Kidney (tissue), 14 donors: ENCODE data around the gene IZUMO4. TPM values are rescaled to one million over a fixed set of nuclear protein-coding genes. Genes with fewer than 3 reads are reported as not detected.
A peak's percentile ranks its signal among the peaks of the same experiment; 100 is the strongest.
"Not testable (repeated sequence)": the region's sequence is repeated elsewhere in the genome, so short reads cannot be mapped to it uniquely, and the experiment has no call there.

Source experiments
- DNase-seq, 5 donors: peaks; one replicate each; pipeline ENCODE4 v3.0.0-alpha.2; 2013 to 2020
- FAIRE-seq: peaks from 2 replicates; lab custom pipeline; 2012; peaks lifted over from hg19 to GRCh38; lab: Jason Lieb, UNC
- H3K27ac ChIP-seq, 2 donors: one replicate each; pipeline ENCODE4 v1.7.0; 2013; ENCODE audit warnings: low read depth in 2 of 2, low read length in 2 of 2, inconsistent platforms in 1 of 2
- H3K27me3 ChIP-seq: one replicate; pipeline ENCODE4 v1.7.1; 2013; ENCODE audit warnings: low read length, inconsistent platforms; ENCODE audit not compliant: control insufficient read depth, insufficient read depth
- H3K36me3 ChIP-seq, 3 donors: one replicate each; pipeline versions ENCODE4 v1.7.0 to v1.7.1; 2013; ENCODE audit warnings: low read length in 3 of 3, control low read depth in 1 of 3, inconsistent platforms in 1 of 3; ENCODE audit not compliant: insufficient read depth in 3 of 3, control insufficient read depth in 2 of 3
- H3K4me1 ChIP-seq, 3 donors: one replicate each; pipeline versions ENCODE4 v1.7.0 to v1.7.1; 2013; ENCODE audit warnings: low read length in 3 of 3, inconsistent platforms in 1 of 3, low read depth in 1 of 3; ENCODE audit not compliant: control insufficient read depth in 2 of 3, insufficient read depth in 2 of 3
- H3K4me3 ChIP-seq, 3 donors: one replicate each; pipeline versions ENCODE4 v1.7.0 to v1.8.1; 2013; ENCODE audit warnings: low read length in 3 of 3, control low read depth in 1 of 3, inconsistent platforms in 1 of 3
- H3K9ac ChIP-seq, 3 donors: one replicate each; pipeline versions ENCODE4 v1.7.0 to v1.7.1; 2013; ENCODE audit warnings: low read length in 3 of 3, control low read depth in 1 of 3, inconsistent platforms in 1 of 3
- H3K9me3 ChIP-seq, 3 donors: one replicate each; pipeline versions ENCODE4 v1.7.0 to v1.7.1; 2013; ENCODE audit warnings: low read length in 3 of 3, control low read depth in 1 of 3, inconsistent platforms in 1 of 3; ENCODE audit not compliant: control insufficient read depth in 2 of 3, insufficient read depth in 1 of 3
- intact Hi-C: fragments of 100-400 bp; cut with DNase I; formaldehyde crosslinking; loops from one replicate; pipeline ENCODE4 v1.11.1; 2022
- polyA plus RNA-seq: library from polyadenylated mRNA; stranded (reverse); fragments of 350-450 nt; fragmentation: Illumina TruSeq; extraction: RNeasy Lipid Tissue Mini Kit (QIAGEN cat#74804); gene quantifications from one replicate; pipeline ENCODE4 v1.2.3, GENCODE V29; 2014; ENCODE audit warnings: low read depth, low replicate concordance; ENCODE audit not compliant: insufficient read depth
- total RNA-seq: library from RNA; stranded (reverse); fragmentation: NEBNext Ultra II Directional; extraction: Animal tissue kit (Norgen Biotek cat#: 25700); gene quantifications from one replicate; pipeline ENCODE4 v1.2.1, GENCODE V29; 2021
- TF ChIP-seq, protein P1 (sequence below): IDR thresholded peaks from 3 replicates; pipeline ENCODE4 v1.5.1; 2012; ENCODE audit warnings: mild to moderate bottlenecking, moderate library complexity, borderline replicate concordance; ENCODE audit not compliant: insufficient read depth; ENCODE audit errors: extremely low read depth
- donor health status: control.
- donor health status: control.
- donor health status: control.
- donor health status: control.
- donor health status: control.
- donor health status: DM: yes; HTN: yes; CAD: no.
- donor health status: Normal renal cell carcinoma (clear cell type).

Gene IZUMO4
- total and polyA plus RNA-seq, 2 donors from 2014 or later: 4.3 to 8.9 TPM

DNA sequence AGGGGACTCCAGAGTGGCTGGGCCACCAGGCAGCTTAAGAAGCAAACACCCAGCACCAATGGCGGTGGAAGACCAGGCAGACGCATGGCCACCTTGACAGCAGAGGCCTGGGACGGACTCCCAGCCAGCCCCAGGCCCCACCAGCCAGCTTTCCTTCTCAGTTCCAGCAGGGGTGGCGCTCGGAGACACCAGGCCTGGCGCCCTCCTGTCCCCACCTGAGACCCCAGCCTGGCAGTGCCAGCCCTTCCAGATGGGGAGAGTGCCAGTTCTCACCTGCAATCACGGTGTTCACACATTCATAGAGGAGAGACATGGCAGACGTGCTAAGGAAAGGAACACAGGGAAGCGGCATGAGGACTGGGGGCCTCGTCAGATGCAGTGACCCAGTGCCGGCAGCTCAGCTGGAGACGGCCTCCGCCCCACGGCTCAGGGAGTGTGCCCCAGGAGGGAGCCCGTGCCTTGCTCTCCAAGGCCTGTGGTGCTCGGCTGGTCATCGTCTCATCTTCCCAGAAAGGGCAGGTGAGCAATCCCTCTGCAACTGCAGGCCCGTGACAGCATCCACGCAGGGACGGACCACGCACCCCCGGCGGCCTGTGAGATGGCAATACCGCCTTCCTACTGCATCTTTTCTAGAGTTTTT, 30.3 kb downstream of the IZUMO4 start:
- Histone ChIP-seq H3K27me3 (no peaks in the 10 kb centered on the region), H3K36me3 (peaks cover 2 to 41% (median 28%) of the 10 kb centered on the region in 3 donors), H3K4me3 (no peak overlapping the region), H3K27ac (no peak overlapping the region), H3K9ac (no peak overlapping the region), H3K4me1 (no peaks in the 10 kb centered on the region), H3K9me3 (no peaks in the 10 kb centered on the region)
- FAIRE-seq: no peak
- intact Hi-C loops: no loop called here
- TF ChIP-seq, protein P1, sequence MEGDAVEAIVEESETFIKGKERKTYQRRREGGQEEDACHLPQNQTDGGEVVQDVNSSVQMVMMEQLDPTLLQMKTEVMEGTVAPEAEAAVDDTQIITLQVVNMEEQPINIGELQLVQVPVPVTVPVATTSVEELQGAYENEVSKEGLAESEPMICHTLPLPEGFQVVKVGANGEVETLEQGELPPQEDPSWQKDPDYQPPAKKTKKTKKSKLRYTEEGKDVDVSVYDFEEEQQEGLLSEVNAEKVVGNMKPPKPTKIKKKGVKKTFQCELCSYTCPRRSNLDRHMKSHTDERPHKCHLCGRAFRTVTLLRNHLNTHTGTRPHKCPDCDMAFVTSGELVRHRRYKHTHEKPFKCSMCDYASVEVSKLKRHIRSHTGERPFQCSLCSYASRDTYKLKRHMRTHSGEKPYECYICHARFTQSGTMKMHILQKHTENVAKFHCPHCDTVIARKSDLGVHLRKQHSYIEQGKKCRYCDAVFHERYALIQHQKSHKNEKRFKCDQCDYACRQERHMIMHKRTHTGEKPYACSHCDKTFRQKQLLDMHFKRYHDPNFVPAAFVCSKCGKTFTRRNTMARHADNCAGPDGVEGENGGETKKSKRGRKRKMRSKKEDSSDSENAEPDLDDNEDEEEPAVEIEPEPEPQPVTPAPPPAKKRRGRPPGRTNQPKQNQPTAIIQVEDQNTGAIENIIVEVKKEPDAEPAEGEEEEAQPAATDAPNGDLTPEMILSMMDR: no peak
- DNase-seq: peak in 1 of 5 donors; percentile 66

DNA sequence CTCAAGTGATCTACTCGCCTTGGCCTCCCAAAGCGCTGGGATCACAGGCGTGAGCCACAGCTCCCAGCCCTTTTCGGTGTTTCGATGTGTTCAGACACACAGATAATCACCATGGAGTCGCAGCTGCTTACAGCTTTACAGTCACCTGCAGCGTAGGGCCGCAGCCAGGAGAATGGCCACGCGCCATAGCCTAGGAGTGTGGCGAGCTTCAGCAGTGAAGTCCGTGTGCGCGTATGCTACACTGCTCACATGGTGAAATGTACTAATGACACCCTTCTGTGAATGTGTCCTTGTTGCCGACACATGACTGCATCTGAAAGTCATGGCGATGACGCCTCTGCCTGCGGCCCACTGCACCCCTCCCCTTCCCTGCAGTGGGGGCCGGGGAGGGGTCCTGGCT, 31.0 kb downstream of the IZUMO4 start:
- H3K9ac ChIP-seq: no peak overlapping the region
- H3K9me3 ChIP-seq: no peaks in the 10 kb centered on the region
- TF ChIP-seq, protein P1: no peak
- no peaks in the 10 kb centered on the region for H3K4me1 ChIP-seq
- FAIRE-seq (no peak), DNase-seq (no peak)
- H3K4me3 ChIP-seq: no peak overlapping the region
- no peak overlapping the region for H3K27ac ChIP-seq
- peaks cover 2 to 41% (median 31%) of the 10 kb centered on the region in 3 donors for H3K36me3 ChIP-seq
- intact Hi-C loops: no loop called here
- H3K27me3 ChIP-seq: no peaks in the 10 kb centered on the region

- H3K27me3 ChIP-seq, DNase-seq, H3K4me1 ChIP-seq, H3K4me3 ChIP-seq, H3K9me3 ChIP-seq, H3K27ac ChIP-seq, FAIRE-seq, H3K9ac ChIP-seq, intact Hi-C loops: not testable (repeated sequence)
- peaks cover 2 to 39% (median 28%) of the 10 kb centered on the region in 3 donors for H3K36me3 ChIP-seq
Observed at GRCh38 chr19:2128252-2128651, 31.5 kb downstream of the IZUMO4 start.

DNA sequence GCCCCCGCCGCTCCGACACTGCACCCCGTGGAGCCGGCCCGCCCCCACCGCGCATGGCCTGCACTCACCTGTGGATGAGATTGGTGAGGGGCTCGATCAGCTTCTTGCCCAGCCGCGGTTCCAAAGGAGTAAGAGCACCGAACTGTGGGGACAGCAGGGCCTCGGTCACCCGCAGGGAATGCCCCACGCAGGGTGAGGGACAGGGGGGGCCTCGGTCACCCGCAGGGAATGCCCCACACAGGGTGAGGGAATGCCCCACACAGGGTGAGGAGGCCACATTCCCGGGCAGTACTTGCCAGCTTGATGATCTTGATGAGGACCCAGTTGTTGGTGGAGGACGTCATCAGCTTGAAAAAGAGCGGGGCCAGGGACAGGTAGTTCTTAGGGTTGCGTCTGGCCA, 32.3 kb downstream of the IZUMO4 start:
- Histone ChIP-seq H3K4me3 (no peak overlapping the region), H3K27ac (no peak overlapping the region), H3K9ac (no peak overlapping the region), H3K36me3 (peaks cover 2 to 32% (median 26%) of the 10 kb centered on the region in 3 donors), H3K4me1 (no peaks in the 10 kb centered on the region), H3K27me3 (no peaks in the 10 kb centered on the region), H3K9me3 (no peaks in the 10 kb centered on the region)
- TF ChIP-seq, protein P1: no peak
- intact Hi-C loops: no loop called here
- DNase-seq (peak in 1 of 5 donors; percentile 71), FAIRE-seq (no peak)
